Cardiac fibroblast (primary cell): ENCODE measurements around the gene RAB11B.

Experiments used
- DNase-seq, 2 donors: peaks; one replicate each; pipeline versions ENCODE4 v3.0.0 to v3.0.0-alpha.2; 2010; ENCODE audit warnings: low read depth in 2 of 2
- H3K4me3 ChIP-seq, 2 donors: replicated peaks in 1 of 2; 1 replicate in 1 of 2; 2 replicates in 1 of 2; pipeline ENCODE4 v1.5.1; 2011; ENCODE audit warnings: low read depth in 2 of 2, low read length in 2 of 2, mild to moderate bottlenecking in 2 of 2, moderate library complexity in 1 of 2
- CTCF ChIP-seq: IDR thresholded peaks from one replicate; pipeline ENCODE4 v1.5.1; 2011; ENCODE audit warnings: low read depth, mild to moderate bottlenecking, low read length, inconsistent platforms

Gene RAB11B

GRCh38 chr19:8453616-8454015, 63.5 kb downstream of the RAB11B start:
- no peak for TF ChIP-seq CTCF
- no peak overlapping the region for H3K4me3 ChIP-seq
- no peak for DNase-seq
